ENCODE data around the gene PCBD1. TPM values are rescaled to one million over a fixed set of nuclear protein-coding genes. Genes with fewer than 3 reads are reported as not detected.

Gene PCBD1
- total and polyA plus RNA-seq, 12 donors = 42.7 to 213 (median 137) TPM

- 74 to 92% (median 84%) methylated on average over 2 of the region's 2 CpGs for WGBS, 4 donors
- Histone ChIP-seq H3K27ac (no peak overlapping the region), H3K9me3 (replicated peaks in 1 of 3) (no peaks in the 10 kb centered on the region), H3K4me3 (no peak overlapping the region), H3K4me1 (replicated peaks in 1 of 2) (peaks cover 25 to 45% of the 10 kb centered on the region in 2 donors), H3K36me3 (replicated peaks in 1 of 2) (no peaks in the 10 kb centered on the region), H3K27me3 (no peaks in the 10 kb centered on the region)
- no peak for TF ChIP-seq CTCF (IDR thresholded peaks at IDR 0.05)
- intact Hi-C loops (cut with DNase I) = no loop called here
- DNase-seq = no peak
Observed at GRCh38 chr10:70836319-70836718, 52.0 kb downstream of the PCBD1 start.

- Histone ChIP-seq H3K4me1 (replicated peaks in 1 of 2) (peaks cover 25 to 53% of the 10 kb centered on the region in 2 donors), H3K27me3 (no peaks in the 10 kb centered on the region), H3K4me3 (no peak overlapping the region), H3K36me3 (replicated peaks in 1 of 2) (no peaks in the 10 kb centered on the region), H3K9me3 (replicated peaks in 1 of 3) (no peaks in the 10 kb centered on the region), H3K27ac (no peak overlapping the region)
- 68 to 88% (median 78%) methylated on average over 7 of the region's 7 CpGs for WGBS, 4 donors
- DNase-seq = no peak
- intact Hi-C loops (cut with DNase I) = no loop called here
- TF ChIP-seq POLR2A (IDR thresholded peaks at IDR 0.05) (no peak), CTCF (IDR thresholded peaks at IDR 0.05) (no peak)
Observed at GRCh38 chr10:70834441-70835151, 53.8 kb downstream of the PCBD1 start.

- H3K4me1 ChIP-seq (replicated peaks in 1 of 2) = peaks cover 29 to 59% of the 10 kb centered on the region in 2 donors
- TF ChIP-seq POLR2A (IDR thresholded peaks at IDR 0.05) = no peak
- TF ChIP-seq CTCF (IDR thresholded peaks at IDR 0.05) = no peak
- DNase-seq = no peak
- H3K4me3 ChIP-seq = no peak overlapping the region
- 80 to 88% (median 87%) methylated on average over 5 of the region's 5 CpGs for WGBS, 4 donors
- no peaks in the 10 kb centered on the region for H3K27me3 ChIP-seq
- intact Hi-C loops (cut with DNase I) = no loop called here
- no peaks in the 10 kb centered on the region for H3K36me3 ChIP-seq (replicated peaks in 1 of 2)
- H3K27ac ChIP-seq = peak overlapping the region in 1 of 5 donors; percentile 69
- no peaks in the 10 kb centered on the region for H3K9me3 ChIP-seq (replicated peaks in 1 of 3)
Observed at GRCh38 chr10:70834021-70834420, 54.3 kb downstream of the PCBD1 start.

GRCh38 chr10:70833601-70834000 is 54.8 kb downstream of the PCBD1 start:
- H3K4me3 ChIP-seq = no peak overlapping the region
- peaks cover 29 to 61% of the 10 kb centered on the region in 2 donors for H3K4me1 ChIP-seq (replicated peaks in 1 of 2)
- H3K27ac ChIP-seq = peak overlapping the region in 2 of 5 donors; percentile 53 to 69
- DNase-seq = no peak
- WGBS, 4 donors = 55 to 88% (median 77%) methylated on average over 2 of the region's 2 CpGs
- no peaks in the 10 kb centered on the region for H3K9me3 ChIP-seq (replicated peaks in 1 of 3)
- TF ChIP-seq POLR2A (IDR thresholded peaks at IDR 0.05) = no peak
- TF ChIP-seq CTCF (IDR thresholded peaks at IDR 0.05) = no peak
- intact Hi-C loops (cut with DNase I) = no loop called here
- no peaks in the 10 kb centered on the region for H3K36me3 ChIP-seq (replicated peaks in 1 of 2)
- H3K27me3 ChIP-seq = no peaks in the 10 kb centered on the region

Other genes with a start within 250 kb of the PCBD1 start
- under 1 TPM in 6 of 9 donors, not detected in 3; under 0.01 to 0.61 (median 0.25) TPM for gene ADAMTS14, start 216.1 kb downstream of the PCBD1 start, total RNA-seq
- gene ADAMTS14, start 216.1 kb downstream of the PCBD1 start, polyA plus RNA-seq = 1 to 10 TPM in 1 of 3 donors, under 1 TPM in 2; 0.07 to 1.2 (median 0.40) TPM
- not detected for gene TBATA, start 103.2 kb downstream of the PCBD1 start, total RNA-seq
- gene TBATA, start 103.2 kb downstream of the PCBD1 start, polyA plus RNA-seq = under 1 TPM in 1 of 3 donors, not detected in 2; 0.17 TPM
- 10 to 100 TPM; 31.3 to 47.9 (median 35.3) TPM for gene SGPL1, start 72.6 kb downstream of the PCBD1 start, total RNA-seq
- gene SGPL1, start 72.6 kb downstream of the PCBD1 start, polyA plus RNA-seq = 10 to 100 TPM in 2 of 3 donors, 1 to 10 TPM in 1; 8.7 to 17.0 (median 16.0) TPM